RWPE2 (cell line): ENCODE data around the gene PPFIA2.
"Not testable (repeated sequence)": the region's sequence is repeated elsewhere in the genome, so short reads cannot be mapped to it uniquely, and the experiment has no call there.

ENCODE experiments used
- ATAC-seq: fragments of 200-7000 bp; cut with Tn5 transposase; 3 replicates; pipeline ENCODE4 v1.9.1; 2021; ENCODE audit warnings: low read depth
- DNase-seq: peaks from one replicate; pipeline ENCODE4 v3.0.0-alpha.2; 2020; ENCODE audit warnings: low spot score
- H3K27ac ChIP-seq: fragments of 450-650 bp; 2 replicates; pipeline ENCODE4 v1.5.1; 2017; ENCODE audit warnings: mild to moderate bottlenecking; ENCODE audit not compliant: poor library complexity, severe bottlenecking
- H3K27me3 ChIP-seq: fragments of 250-450 bp; sonication (Bioruptor Pico); 2 replicates; pipeline ENCODE4 v1.5.1; 2021; ENCODE audit warnings: mild to moderate bottlenecking, moderate library complexity; ENCODE audit not compliant: insufficient read depth, poor library complexity, severe bottlenecking
- H3K36me3 ChIP-seq: fragments of 250-450 bp; sonication (Bioruptor Pico); 2 replicates; pipeline ENCODE4 v1.5.1; 2020; ENCODE audit warnings: low read depth, mild to moderate bottlenecking, moderate library complexity
- H3K4me1 ChIP-seq: fragments of 250-450 bp; sonication (Bioruptor Pico); 2 replicates; pipeline ENCODE4 v1.5.1; 2021; ENCODE audit warnings: mild to moderate bottlenecking, moderate library complexity; ENCODE audit not compliant: insufficient read depth, poor library complexity, severe bottlenecking
- H3K4me3 ChIP-seq: fragments of 250-450 bp; sonication (Bioruptor Pico); 2 replicates; pipeline ENCODE4 v1.5.1; 2021; ENCODE audit warnings: mild to moderate bottlenecking, moderate library complexity; ENCODE audit not compliant: severe bottlenecking
- H3K9me3 ChIP-seq: fragments of 250-450 bp; sonication (Bioruptor Pico); 2 replicates; pipeline ENCODE4 v1.5.1; 2021; ENCODE audit warnings: mild to moderate bottlenecking, moderate library complexity; ENCODE audit not compliant: severe bottlenecking
- TF ChIP-seq, protein P1 (sequence below): fragments of 450-650 bp; IDR thresholded peaks from one replicate; pipeline ENCODE4 v1.5.1; 2017; ENCODE audit warnings: mild to moderate bottlenecking, moderate library complexity; ENCODE audit not compliant: poor library complexity, severe bottlenecking

The PPFIA2 gene

DNA sequence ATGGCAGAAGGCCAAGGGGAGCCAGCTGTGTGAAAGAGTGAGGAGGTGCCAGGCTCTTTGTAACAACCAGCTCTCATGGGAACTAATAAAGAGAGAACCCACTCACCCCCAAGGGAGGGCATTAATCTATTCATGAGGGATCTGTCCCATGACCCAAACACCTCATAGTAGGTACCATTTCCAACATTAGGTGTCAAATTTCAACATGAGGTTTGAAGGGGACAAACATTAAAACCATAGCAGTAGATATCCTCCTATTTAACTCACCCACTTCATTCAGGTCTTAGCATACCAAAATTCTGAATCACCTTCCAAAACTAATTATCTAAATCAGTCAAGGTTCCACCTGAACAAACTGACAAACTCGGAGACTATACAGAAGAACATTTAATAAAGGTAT lies 75.3 kb downstream of the PPFIA2 start:
- Histone ChIP-seq H3K4me1 (no peaks in the 10 kb centered on the region), H3K9me3 (no peaks in the 10 kb centered on the region), H3K27ac (no peak overlapping the region), H3K27me3 (no peaks in the 10 kb centered on the region), H3K36me3 (no peaks in the 10 kb centered on the region), H3K4me3 (no peak overlapping the region)
- TF ChIP-seq, protein P1, sequence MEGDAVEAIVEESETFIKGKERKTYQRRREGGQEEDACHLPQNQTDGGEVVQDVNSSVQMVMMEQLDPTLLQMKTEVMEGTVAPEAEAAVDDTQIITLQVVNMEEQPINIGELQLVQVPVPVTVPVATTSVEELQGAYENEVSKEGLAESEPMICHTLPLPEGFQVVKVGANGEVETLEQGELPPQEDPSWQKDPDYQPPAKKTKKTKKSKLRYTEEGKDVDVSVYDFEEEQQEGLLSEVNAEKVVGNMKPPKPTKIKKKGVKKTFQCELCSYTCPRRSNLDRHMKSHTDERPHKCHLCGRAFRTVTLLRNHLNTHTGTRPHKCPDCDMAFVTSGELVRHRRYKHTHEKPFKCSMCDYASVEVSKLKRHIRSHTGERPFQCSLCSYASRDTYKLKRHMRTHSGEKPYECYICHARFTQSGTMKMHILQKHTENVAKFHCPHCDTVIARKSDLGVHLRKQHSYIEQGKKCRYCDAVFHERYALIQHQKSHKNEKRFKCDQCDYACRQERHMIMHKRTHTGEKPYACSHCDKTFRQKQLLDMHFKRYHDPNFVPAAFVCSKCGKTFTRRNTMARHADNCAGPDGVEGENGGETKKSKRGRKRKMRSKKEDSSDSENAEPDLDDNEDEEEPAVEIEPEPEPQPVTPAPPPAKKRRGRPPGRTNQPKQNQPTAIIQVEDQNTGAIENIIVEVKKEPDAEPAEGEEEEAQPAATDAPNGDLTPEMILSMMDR = no peak
- DNase-seq = no peak
- no peak for ATAC-seq

- Histone ChIP-seq H3K4me3 (no peak overlapping the region), H3K9me3 (no peaks in the 10 kb centered on the region), H3K27ac (no peak overlapping the region), H3K36me3 (no peaks in the 10 kb centered on the region), H3K4me1 (no peaks in the 10 kb centered on the region), H3K27me3 (peaks cover 3% of the 10 kb centered on the region)
- DNase-seq (no peak), ATAC-seq (no peak)
- TF ChIP-seq, protein P1 = no peak
Observed at GRCh38 chr12:81679614-81680013, 79.5 kb downstream of the PPFIA2 start.

DNA sequence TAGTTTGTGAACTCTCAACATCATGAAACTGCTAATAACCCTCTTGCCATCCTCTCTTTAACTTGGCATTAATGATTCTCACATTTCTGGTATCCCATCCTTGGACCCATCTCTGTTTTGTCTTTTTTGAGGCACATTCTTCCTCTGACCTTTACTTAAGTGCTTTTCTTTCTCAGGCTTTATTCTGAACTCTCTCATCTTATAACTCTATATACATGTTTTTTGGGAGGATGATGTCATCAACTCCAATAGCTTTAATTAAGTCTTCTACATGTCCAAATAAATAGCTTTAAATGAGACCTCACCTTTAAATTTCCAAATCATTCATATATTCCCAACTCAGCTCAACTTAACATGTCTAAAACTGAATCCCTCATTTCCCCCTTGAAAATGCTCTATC lies 88.4 kb downstream of the PPFIA2 start:
- H3K27ac ChIP-seq = no peak overlapping the region
- H3K27me3 ChIP-seq = no peaks in the 10 kb centered on the region
- H3K4me3 ChIP-seq = no peak overlapping the region
- TF ChIP-seq, protein P1 = no peak
- no peaks in the 10 kb centered on the region for H3K36me3 ChIP-seq
- H3K9me3 ChIP-seq = no peaks in the 10 kb centered on the region
- H3K4me1 ChIP-seq = no peaks in the 10 kb centered on the region
- DNase-seq = no peak
- no peak for ATAC-seq

GRCh38 chr12:81668475-81668874 lies 90.7 kb downstream of the PPFIA2 start:
- no peaks in the 10 kb centered on the region for H3K9me3 ChIP-seq
- no peak overlapping the region for H3K27ac ChIP-seq
- H3K4me3 ChIP-seq = no peak overlapping the region
- no peaks in the 10 kb centered on the region for H3K4me1 ChIP-seq
- ATAC-seq (peak; percentile 100), DNase-seq (no peak)
- H3K27me3 ChIP-seq = no peaks in the 10 kb centered on the region
- TF ChIP-seq, protein P1 = no peak
- H3K36me3 ChIP-seq = no peaks in the 10 kb centered on the region

DNA sequence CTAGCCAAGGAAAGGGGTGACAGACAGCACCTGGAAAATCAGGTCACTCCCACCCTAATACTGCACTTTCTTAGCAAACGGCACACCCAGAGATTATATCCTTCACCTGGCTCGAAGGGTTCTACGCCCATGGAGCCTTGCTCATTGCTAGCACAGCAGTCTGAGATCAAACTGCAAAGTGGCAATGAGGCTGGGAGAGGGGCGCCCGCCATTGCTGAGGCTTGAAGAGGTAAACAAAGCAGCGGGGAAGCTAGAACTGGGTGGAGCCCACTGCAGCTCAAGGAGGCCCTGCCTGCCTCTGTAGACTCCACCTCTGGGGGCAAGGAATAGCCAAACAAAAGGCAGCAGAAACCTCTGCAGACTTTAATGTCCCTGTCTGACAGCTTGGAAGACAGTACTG lies 99.8 kb downstream of the PPFIA2 start:
- H3K27ac ChIP-seq, H3K9me3 ChIP-seq, H3K36me3 ChIP-seq, ATAC-seq, H3K4me3 ChIP-seq, H3K4me1 ChIP-seq, DNase-seq, H3K27me3 ChIP-seq: not testable (repeated sequence)
